K562 (cell line): ENCODE results near the gene MEAK7. TPM values are rescaled to one million over a fixed set of nuclear protein-coding genes. Genes with fewer than 3 reads are reported as not detected.

Experiments used
- ATAC-seq: fragments of 200-7000 bp; cut with Tn5 transposase; 3 replicates; pipeline ENCODE4 v1.9.1; 2020; ENCODE audit warnings: moderate library complexity
- BruUV-seq: library from RNA; stranded (reverse); fragments of 400-500 nt; replicated peaks from 2 replicates; lab custom pipeline; 2021; lab: Mats Ljungman, UMichigan
- CTCF ChIA-PET: fragments of 300-600 bp; formaldehyde crosslinking; extraction: SDS; loops from one replicate; lab custom pipeline; 2021; ENCODE audit warnings: low intra/inter-chr PET ratio; lab: Yijun Ruan, JAX
- POLR2A ChIA-PET: fragments of 300-600, 350-650 bp; sonication (Branson Sonifier 250); formaldehyde crosslinking; extraction: SDS; loops from one replicate; lab custom pipeline; 2021; ENCODE audit warnings: antibody characterized with exemption, inconsistent platforms; lab: Yijun Ruan, JAX
- DNase-seq, 4 experiments: peaks; one replicate each; pipeline versions ENCODE4 v3.0.0 to v3.0.0-alpha.2; 2011 to 2018; ENCODE audit warnings: low spot score in 3 of 4, mixed read lengths in 3 of 4; ENCODE audit errors: extremely low read depth in 1 of 4
- FAIRE-seq: peaks from 2 replicates; lab custom pipeline; 2011; peaks lifted over from hg19 to GRCh38; lab: Jason Lieb, UNC
- H2AFZ ChIP-seq: 2 replicates; pipeline ENCODE4 v1.6.0; 2011; ENCODE audit warnings: low read depth, low read length, control low read depth, inconsistent platforms
- H3K27ac ChIP-seq: fragments of 200-600 bp; 3 replicates; pipeline ENCODE4 v1.8.0; 2011; ENCODE audit warnings: low read depth, mild to moderate bottlenecking, control low read depth, inconsistent platforms, low read length, moderate library complexity, mixed read lengths; ENCODE audit errors: extremely low read depth
- H3K27me3 ChIP-seq, 2 experiments: fragments of 300-600 bp in 1 of 2; 2 replicates in 1 of 2; 3 replicates in 1 of 2; pipeline versions ENCODE4 v1.6.0 to v1.8.0; 2011; ENCODE audit warnings: inconsistent platforms in 2 of 2, low read length in 2 of 2, mild to moderate bottlenecking in 1 of 2, mixed read lengths in 1 of 2, moderate library complexity in 1 of 2; ENCODE audit not compliant: control insufficient read depth in 2 of 2, insufficient read depth in 2 of 2
- H3K36me3 ChIP-seq: fragments of 300-600 bp; 3 replicates; pipeline ENCODE4 v1.8.0; 2011; ENCODE audit warnings: mild to moderate bottlenecking, low read length, inconsistent platforms; ENCODE audit not compliant: control insufficient read depth, insufficient read depth
- H3K4me1 ChIP-seq, 2 experiments: fragments of 200-600 bp in 1 of 2; replicated peaks in 1 of 2; 2 replicates in 1 of 2; 3 replicates in 1 of 2; pipeline versions ENCODE4 v1.5.1 to v1.8.0; 2011; ENCODE audit warnings: inconsistent platforms in 2 of 2, low read length in 2 of 2, mild to moderate bottlenecking in 1 of 2, mixed read lengths in 1 of 2, moderate library complexity in 1 of 2; ENCODE audit not compliant: control insufficient read depth in 2 of 2, insufficient read depth in 2 of 2
- H3K4me2 ChIP-seq: 2 replicates; pipeline ENCODE4 v1.6.1; 2011; ENCODE audit warnings: low read length, control low read depth, inconsistent platforms, mixed read lengths; ENCODE audit not compliant: insufficient read depth
- H3K4me3 ChIP-seq: fragments of 200-600 bp; sonication (generic), shearing (Covaris generic); 2 replicates; pipeline ENCODE4 v1.5.1; 2016; ENCODE audit warnings: control low read depth, inconsistent platforms
- H3K79me2 ChIP-seq: fragments of 200-600 bp; 3 replicates; pipeline ENCODE4 v1.8.0; 2011; ENCODE audit warnings: low read length, inconsistent platforms; ENCODE audit not compliant: control insufficient read depth, insufficient read depth
- H3K9ac ChIP-seq, 2 experiments: 2 replicates each; pipeline versions ENCODE4 v1.6.0 to v1.6.1; 2011; ENCODE audit warnings: low read depth in 2 of 2, low read length in 2 of 2, control low read depth in 1 of 2, inconsistent platforms in 1 of 2, mild to moderate bottlenecking in 1 of 2, mixed read lengths in 1 of 2; ENCODE audit not compliant: insufficient read depth in 1 of 2
- H3K9me1 ChIP-seq: one replicate; pipeline ENCODE4 v1.6.0; 2011; ENCODE audit warnings: inconsistent platforms, mild to moderate bottlenecking, low read length, moderate library complexity; ENCODE audit not compliant: control insufficient read depth, insufficient read depth
- H3K9me3 ChIP-seq: replicated peaks from 2 replicates; pipeline ENCODE4 v1.5.1; 2011; ENCODE audit warnings: low read depth, low read length, inconsistent platforms; ENCODE audit not compliant: control insufficient read depth, insufficient read depth
- H4K20me1 ChIP-seq: replicated peaks from 2 replicates; pipeline ENCODE4 v1.6.1; 2011; ENCODE audit warnings: low read length, inconsistent platforms, mixed read lengths; ENCODE audit not compliant: control insufficient read depth, insufficient read depth
- ADNP ChIP-seq: fragments of 200-800 bp; sonication (Bioruptor generic); IDR thresholded peaks from 2 replicates; pipeline ENCODE4 v1.6.1; 2016; ENCODE audit warnings: missing genetic modification characterization, missing compliant biosample characterization
- CCAR2 ChIP-seq: fragments of 200-400 bp; formaldehyde crosslinking; IDR thresholded peaks from 2 replicates; pipeline ENCODE4 v1.6.1; 2017; ENCODE audit warnings: mild to moderate bottlenecking, low read depth, low read length
- DNMT1 ChIP-seq: fragments of 450-650 bp; IDR thresholded peaks from 2 replicates; pipeline ENCODE4 v1.6.1; 2016; ENCODE audit warnings: antibody characterized with exemption, mild to moderate bottlenecking
- ERF ChIP-seq: fragments of 450-650 bp; formaldehyde crosslinking; IDR thresholded peaks from 2 replicates; pipeline ENCODE4 v1.4.0; 2020; ENCODE audit warnings: mild to moderate bottlenecking, mixed read lengths
- GATAD2A ChIP-seq: fragments of 450-650 bp; IDR thresholded peaks from 2 replicates; pipeline ENCODE4 v1.6.1; 2017
- KLF13 ChIP-seq: fragments of 450-650 bp; IDR thresholded peaks from 2 replicates; pipeline ENCODE4 v1.6.1; 2016; ENCODE audit warnings: missing genetic modification characterization, low read depth, mild to moderate bottlenecking, missing compliant biosample characterization, moderate library complexity, borderline replicate concordance
- NCOA2 ChIP-seq, 2 experiments: fragments of 450-650 bp; IDR thresholded peaks; 2 replicates each; pipeline ENCODE4 v1.6.1; 2018; ENCODE audit warnings: mild to moderate bottlenecking in 2 of 2, moderate library complexity in 1 of 2; ENCODE audit not compliant: partially characterized antibody in 2 of 2
- NFYB ChIP-seq: IDR thresholded peaks from 2 replicates; pipeline ENCODE4 v1.6.1; 2011; ENCODE audit warnings: mild to moderate bottlenecking, moderate library complexity; ENCODE audit not compliant: insufficient read length; ENCODE audit errors: extremely low read depth
- SMARCA5 ChIP-seq: fragments of 450-650 bp; IDR thresholded peaks from 2 replicates; pipeline ENCODE4 v1.6.1; 2016
- ZNF253 ChIP-seq: fragments of 250-450 bp; sonication (Bioruptor Pico); conservative IDR thresholded peaks from 2 replicates; pipeline ENCODE4 v1.6.1; 2021; ENCODE audit warnings: mild to moderate bottlenecking
- ZNF668 ChIP-seq: fragments of 250-450 bp; sonication (Bioruptor Pico); IDR thresholded peaks from 2 replicates; pipeline ENCODE4 v1.8.0; 2022; ENCODE audit warnings: mild to moderate bottlenecking, inconsistent platforms
- ZNF79 ChIP-seq: fragments of 250-450 bp; sonication (Bioruptor Pico); IDR thresholded peaks from 2 replicates; pipeline ENCODE4 v1.4.0; 2020; ENCODE audit warnings: low read depth, mild to moderate bottlenecking, moderate library complexity
- WGBS: fragments of 100-300 bp; shearing (Covaris generic); methylation state at CpG from one replicate; pipeline ENCODE4 v1.1.6; 2016; ENCODE audit warnings: low coverage, mixed read lengths; ENCODE audit not compliant: insufficient coverage; ENCODE audit errors: missing lambda C conversion rate; 5-methylcytosine and 5-hydroxymethylcytosine counted together
- in situ Hi-C: fragments of 300-500 bp; cut with MboI; formaldehyde crosslinking; loops from 4 replicates; pipeline ENCODE4 v1.15.0; 2018; ENCODE audit warnings: inconsistent platforms, mixed read lengths
- intact Hi-C: fragments of 100-400 bp; cut with micrococcal nuclease; formaldehyde crosslinking; loops from 2 replicates; pipeline ENCODE4 v1.14.2; 2022
- polyA plus RNA-seq, 8 experiments: library from polyadenylated mRNA; depleted of rRNA in 4 of 8; stranded (reverse) in 5 of 8; unstranded in 3 of 8; fragments of >200 nt; fragmentation: Nextera tagmentation in 2 of 8; fragmentation: Illumina TruSeq in 1 of 8; extraction: Ambion mirVana in 2 of 8; extraction: Trizol in 1 of 8; gene quantifications; 2 replicates each; pipeline versions ENCODE4 v1.2.1 to v1.2.3, GENCODE V29; 2011 to 2014; ENCODE audit warnings: inconsistent platforms in 1 of 8, missing spikeins in 1 of 8
- total RNA-seq, 7 experiments: library from RNA; depleted of rRNA in 6 of 7; stranded (reverse); fragments of >200 nt in 6 of 7; fragmentation: Illumina TruSeq in 2 of 7; extraction: Trizol in 2 of 7; gene quantifications; 2 replicates each; pipeline versions ENCODE4 v1.2.1 to v1.2.3, GENCODE V29; 2011 to 2021; ENCODE audit warnings: low replicate concordance in 1 of 7

The MEAK7 gene
- total and polyA plus RNA-seq, 9 of the 15 experiments (the other 6 are each of a cell fraction or from before 2014, with no cell fraction given), result 1.4 to 14.5 (median 6.3) TPM

DNA sequence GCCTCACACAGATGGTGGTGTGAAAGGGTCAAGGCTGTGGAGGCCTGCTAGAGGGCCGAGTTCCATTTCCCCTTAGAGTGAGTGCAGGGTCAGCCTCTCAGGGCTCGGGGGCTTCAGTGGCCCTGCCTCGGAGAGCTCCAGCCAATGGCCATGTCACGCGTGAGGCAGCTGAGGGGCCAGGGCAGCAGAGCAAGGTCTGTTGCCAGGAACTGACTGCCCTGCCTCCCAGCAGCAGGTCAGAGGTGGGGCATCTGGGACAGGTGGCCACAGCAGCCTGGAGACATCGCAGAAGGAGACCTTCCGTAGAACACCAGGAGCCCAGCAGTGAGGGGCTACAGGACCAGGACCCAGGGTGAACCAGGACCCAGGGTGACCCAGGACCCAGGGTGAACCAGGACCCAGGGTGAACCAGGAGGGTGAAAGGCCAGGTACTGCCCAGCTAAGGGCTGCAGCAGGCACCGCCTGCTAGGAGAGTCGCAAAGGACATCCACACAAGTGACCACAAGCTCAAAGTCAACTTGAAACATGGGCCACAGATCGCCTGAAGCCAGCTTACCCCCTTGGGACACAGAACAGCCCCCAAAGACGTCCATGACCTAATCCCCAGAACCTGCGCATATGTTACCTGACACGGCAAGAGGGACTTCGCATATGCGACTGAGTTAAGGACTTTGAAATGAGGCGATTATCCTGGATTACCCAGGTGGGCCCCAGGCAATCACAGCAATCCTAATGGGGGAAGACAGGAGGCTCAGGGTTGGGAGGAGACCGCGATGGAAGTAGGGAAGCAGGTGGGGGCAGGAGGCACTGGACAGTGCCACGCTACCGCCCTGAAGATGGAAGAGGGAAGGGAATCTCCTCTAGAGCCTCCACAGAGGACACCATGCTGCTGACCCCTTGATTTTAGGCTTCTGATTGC, 4.8 kb upstream of the MEAK7 start:
- intact Hi-C loops, result no loop called here
- Histone ChIP-seq H3K36me3 (no peaks in the 10 kb centered on the region), H3K9me3 (no peaks in the 10 kb centered on the region), H4K20me1 (0 out of 2 replicates have a peak, but pooled peaks cover 4% of the 10 kb centered on the region), H3K4me1 (peaks cover 11 to 26% of the 10 kb centered on the region in 2 experiments), H3K27ac (no peak overlapping the region), H3K27me3 (peaks cover 0 to 7% of the 10 kb centered on the region in 2 experiments; a peak in 1 of 5 replicates), H2AFZ (no peak overlapping the region), H3K79me2 (no peaks in the 10 kb centered on the region), H3K9me1 (no peaks in the 10 kb centered on the region), H3K4me2 (no peak overlapping the region), H3K4me3 (no peak overlapping the region), H3K9ac (peak overlapping the region in 1 of 2 experiments; percentile 6; a peak in 1 of 4 replicates)
- BruUV-seq, result no TSS peak
- ChIA-PET CTCF (interaction anchor here (7.9 kb wide), 1 partner anchor 111 kb away, joined by 120 read pairs; the partner anchor contains the start of gene COTL1), POLR2A (interaction anchor here (1.6 kb wide), 1 partner anchor 13 kb away, joined by 3 read pairs; no protein-coding TSS in a partner anchor)
- FAIRE-seq, result no peak
- TF ChIP-seq ADNP (tag) (no peak), ZNF668 (CRISPR knock-in tag) (no peak), ZNF79 (no peak), GATAD2A (no peak), NCOA2 (IDR thresholded peaks at IDR 0.05; ENCODE audit: partially characterized antibody in 2 of 2) (no peak), ZNF253 (CRISPR knock-in tag) (no peak), CCAR2 (no peak), DNMT1 (no peak), SMARCA5 (no peak), KLF13 (tag) (no peak), ERF (CRISPR knock-in tag) (no peak), NFYB (no peak)
- 38% methylated on average over 20 of the region's 20 CpGs for WGBS
- in situ Hi-C loops, result no loop called here
- ATAC-seq, result no peak
- DNase-seq, result no peak
